ENCODE measurements around the gene DLG1. TPM values are rescaled to one million over a fixed set of nuclear protein-coding genes. Genes with fewer than 3 reads are reported as not detected.
A peak's percentile ranks its signal among the peaks of the same experiment; 100 is the strongest.

The DLG1 gene
- total RNA-seq, 1 donor from 2014 or later: 85.0 TPM

- DNase-seq (ENCODE audit: low spot score): no peak
- Mint-ChIP-seq H3K4me3 (no peak overlapping the region), H3K27ac (no peak overlapping the region), H3K4me1 (ENCODE audit: low read depth) (peaks cover 48% of the 10 kb centered on the region), H3K27me3 (ENCODE audit: insufficient read depth) (peaks cover 15% of the 10 kb centered on the region), H3K9me3 (no peaks in the 10 kb centered on the region), H3K36me3 (ENCODE audit: low read depth) (no peaks in the 10 kb centered on the region)
- intact Hi-C loops (cut with micrococcal nuclease): loop anchor here (2.0 kb wide), 1 partner anchor 15 kb away; no protein-coding TSS in a partner anchor
Measured at GRCh38 chr3:197309528-197310361, 11.3 kb upstream of the DLG1 start.

GRCh38 chr3:197308591-197308990, 10.2 kb upstream of the DLG1 start:
- no peaks in the 10 kb centered on the region for H3K9me3 Mint-ChIP-seq

GRCh38 chr3:197306374-197307086, 8.1 kb upstream of the DLG1 start:
- Mint-ChIP-seq H3K4me3 (no peak overlapping the region), H3K36me3 (ENCODE audit: low read depth) (no peaks in the 10 kb centered on the region)

More at GRCh38 chr3:197308591-197308990, 10.2 kb upstream of the DLG1 start:
- H3K4me1 Mint-ChIP-seq (ENCODE audit: low read depth): peaks cover 48% of the 10 kb centered on the region
- DNase-seq (ENCODE audit: low spot score): no peak
- intact Hi-C loops (cut with micrococcal nuclease): no loop called here
- no peak overlapping the region for H3K4me3 Mint-ChIP-seq
- peak overlapping the region; percentile 50 for H3K27ac Mint-ChIP-seq
- peaks cover 8% of the 10 kb centered on the region for H3K27me3 Mint-ChIP-seq (ENCODE audit: insufficient read depth)
- no peaks in the 10 kb centered on the region for H3K36me3 Mint-ChIP-seq (ENCODE audit: low read depth)

GRCh38 chr3:197305854-197306253, 7.4 kb upstream of the DLG1 start:
- peak overlapping the region; percentile 10 for H3K27ac Mint-ChIP-seq
- peak overlapping the region; percentile 19 for H3K4me3 Mint-ChIP-seq
- intact Hi-C loops (cut with micrococcal nuclease): loop anchor here (1.0 to 2.0 kb wide), 2 partner anchors 8 to 13 kb away; partner anchors contain the start of gene DLG1
- H3K27me3 Mint-ChIP-seq (ENCODE audit: insufficient read depth): peaks cover 20% of the 10 kb centered on the region
- no peak for DNase-seq (ENCODE audit: low spot score)
- peaks cover 45% of the 10 kb centered on the region for H3K4me1 Mint-ChIP-seq (ENCODE audit: low read depth)
- H3K9me3 Mint-ChIP-seq: no peaks in the 10 kb centered on the region
- H3K36me3 Mint-ChIP-seq (ENCODE audit: low read depth): no peaks in the 10 kb centered on the region

More at GRCh38 chr3:197306374-197307086, 8.1 kb upstream of the DLG1 start:
- Mint-ChIP-seq H3K4me1 (ENCODE audit: low read depth) (peaks cover 52% of the 10 kb centered on the region), H3K9me3 (no peaks in the 10 kb centered on the region), H3K27me3 (ENCODE audit: insufficient read depth) (peaks cover 16% of the 10 kb centered on the region), H3K27ac (no peak overlapping the region)
- DNase-seq (ENCODE audit: low spot score): no peak
- intact Hi-C loops (cut with micrococcal nuclease): loop anchor here (1.0 to 2.0 kb wide), 2 partner anchors 8 to 14 kb away; partner anchors contain the start of gene DLG1

- H3K36me3 Mint-ChIP-seq (ENCODE audit: low read depth): peaks cover 2% of the 10 kb centered on the region
- peaks cover 36% of the 10 kb centered on the region for H3K4me1 Mint-ChIP-seq (ENCODE audit: low read depth)
- intact Hi-C loops (cut with micrococcal nuclease): no loop called here
- no peak overlapping the region for H3K4me3 Mint-ChIP-seq
- peaks cover 36% of the 10 kb centered on the region for H3K27me3 Mint-ChIP-seq (ENCODE audit: insufficient read depth)
- H3K9me3 Mint-ChIP-seq: no peaks in the 10 kb centered on the region
- DNase-seq (ENCODE audit: low spot score): no peak
- no peak overlapping the region for H3K27ac Mint-ChIP-seq
Measured at GRCh38 chr3:197303452-197303851, 5.0 kb upstream of the DLG1 start.

GRCh38 chr3:197302696-197303341, 4.4 kb upstream of the DLG1 start:
- no peak for DNase-seq (ENCODE audit: low spot score)
- peaks cover 35% of the 10 kb centered on the region for H3K4me1 Mint-ChIP-seq (ENCODE audit: low read depth)
- intact Hi-C loops (cut with micrococcal nuclease): no loop called here
- H3K36me3 Mint-ChIP-seq (ENCODE audit: low read depth): peaks cover 2% of the 10 kb centered on the region
- H3K4me3 Mint-ChIP-seq: no peak overlapping the region
- no peak overlapping the region for H3K27ac Mint-ChIP-seq
- H3K27me3 Mint-ChIP-seq (ENCODE audit: insufficient read depth): peaks cover 36% of the 10 kb centered on the region
- H3K9me3 Mint-ChIP-seq: no peaks in the 10 kb centered on the region

GRCh38 chr3:197302033-197302432, 3.6 kb upstream of the DLG1 start:
- Mint-ChIP-seq H3K27me3 (ENCODE audit: insufficient read depth) (peaks cover 36% of the 10 kb centered on the region), H3K4me3 (no peak overlapping the region), H3K27ac (no peak overlapping the region), H3K36me3 (ENCODE audit: low read depth) (peaks cover 2% of the 10 kb centered on the region), H3K4me1 (ENCODE audit: low read depth) (peaks cover 31% of the 10 kb centered on the region), H3K9me3 (no peaks in the 10 kb centered on the region)
- intact Hi-C loops (cut with micrococcal nuclease): no loop called here
- no peak for DNase-seq (ENCODE audit: low spot score)

GRCh38 chr3:197300361-197300760, 1.9 kb upstream of the DLG1 start:
- DNase-seq (ENCODE audit: low spot score): no peak
- no peak overlapping the region for H3K27ac Mint-ChIP-seq
- intact Hi-C loops (cut with micrococcal nuclease): no loop called here
- peak overlapping the region; percentile 29 for H3K4me3 Mint-ChIP-seq
- H3K9me3 Mint-ChIP-seq: no peaks in the 10 kb centered on the region
- H3K36me3 Mint-ChIP-seq (ENCODE audit: low read depth): peaks cover 6% of the 10 kb centered on the region
- peaks cover 34% of the 10 kb centered on the region for H3K27me3 Mint-ChIP-seq (ENCODE audit: insufficient read depth)
- peaks cover 34% of the 10 kb centered on the region for H3K4me1 Mint-ChIP-seq (ENCODE audit: low read depth)

GRCh38 chr3:197298945-197299854, 788 bp upstream of the DLG1 start:
- H3K36me3 Mint-ChIP-seq (ENCODE audit: low read depth): peaks cover 6% of the 10 kb centered on the region
- H3K9me3 Mint-ChIP-seq: no peaks in the 10 kb centered on the region
- peak; percentile 16 for DNase-seq (ENCODE audit: low spot score)
- peak overlapping the region; percentile 74 for H3K27ac Mint-ChIP-seq
- H3K27me3 Mint-ChIP-seq (ENCODE audit: insufficient read depth): peaks cover 34% of the 10 kb centered on the region
- peaks cover 34% of the 10 kb centered on the region for H3K4me1 Mint-ChIP-seq (ENCODE audit: low read depth)
- intact Hi-C loops (cut with micrococcal nuclease): loop anchor here (1.0 to 10.0 kb wide), 7 partner anchors 7 to 558 kb away; partner anchors contain the start of genes BDH1, LRCH3 and RUBCN
- H3K4me3 Mint-ChIP-seq: peak overlapping the region; percentile 95

- H3K9me3 Mint-ChIP-seq: no peaks in the 10 kb centered on the region
- intact Hi-C loops (cut with micrococcal nuclease): loop anchor here (1.0 to 10.0 kb wide), 8 partner anchors 9 to 557 kb away; partner anchors contain the start of genes BDH1, LRCH3 and RUBCN
- peaks cover 43% of the 10 kb centered on the region for H3K4me1 Mint-ChIP-seq (ENCODE audit: low read depth)
- DNase-seq (ENCODE audit: low spot score): peak; percentile 91
- H3K27me3 Mint-ChIP-seq (ENCODE audit: insufficient read depth): peaks cover 27% of the 10 kb centered on the region
- peak overlapping the region; percentile 95 for H3K4me3 Mint-ChIP-seq
- H3K27ac Mint-ChIP-seq: peak overlapping the region; percentile 96
- peaks cover 11% of the 10 kb centered on the region for H3K36me3 Mint-ChIP-seq (ENCODE audit: low read depth)
Measured at GRCh38 chr3:197297476-197298340, 704 bp downstream of the DLG1 start.

- DNase-seq (ENCODE audit: low spot score): no peak
- peaks cover 50% of the 10 kb centered on the region for H3K4me1 Mint-ChIP-seq (ENCODE audit: low read depth)
- intact Hi-C loops (cut with micrococcal nuclease): loop anchor here (2.0 to 10.0 kb wide), 4 partner anchors 160 to 438 kb away; partner anchors contain the start of genes BDH1 and RUBCN
Measured at GRCh38 chr3:197297002-197297401, 1.4 kb downstream of the DLG1 start.

More at GRCh38 chr3:197297002-197297401, 1.4 kb downstream of the DLG1 start:
- Mint-ChIP-seq H3K4me3 (peak overlapping the region; percentile 95), H3K36me3 (ENCODE audit: low read depth) (peaks cover 16% of the 10 kb centered on the region), H3K9me3 (no peaks in the 10 kb centered on the region), H3K27me3 (ENCODE audit: insufficient read depth) (peaks cover 21% of the 10 kb centered on the region), H3K27ac (peak overlapping the region; percentile 87)

Measured in activated T-helper 1 cell treated with anti-CD3 and anti-CD28 coated beads, Interleukin-12 subunit alpha, Interleukin-12 subunit beta, Interleukin-2, Interleukin-4 antibody, amounts not matched to agents 30 ng/mL and 10 ng/mL and 1 ng/mL, durations not matched to agents 14 hours and 24 hours and 36 hours (primary cell).